Loucy (cell line): ENCODE measurements around the gene CZIB.

Experiments used
- CTCF ChIP-seq: fragments of 200-600 bp; sonication (generic); conservative IDR thresholded peaks from 2 replicates; pipeline ENCODE4 v1.5.1; 2014; ENCODE audit warnings: mild to moderate bottlenecking, antibody characterized with exemption, low read length
- EZH2phosphoT487 ChIP-seq: fragments of 200-600 bp; IDR thresholded peaks from 2 replicates; pipeline ENCODE4 v1.6.1; 2018; ENCODE audit warnings: antibody characterized with exemption, mild to moderate bottlenecking, moderate library complexity, borderline replicate concordance

GRCh38 chr1:53246261-53247134 is 26.1 kb upstream of the CZIB start:
- TF ChIP-seq CTCF (no peak), EZH2phosphoT487 (no peak)
